ENCODE data around the gene MFNG. TPM values are rescaled to one million over a fixed set of nuclear protein-coding genes. Genes with fewer than 3 reads are reported as not detected.

The MFNG gene
- total RNA-seq, 2 donors from 2014 or later = 139 to 150 TPM

DNA sequence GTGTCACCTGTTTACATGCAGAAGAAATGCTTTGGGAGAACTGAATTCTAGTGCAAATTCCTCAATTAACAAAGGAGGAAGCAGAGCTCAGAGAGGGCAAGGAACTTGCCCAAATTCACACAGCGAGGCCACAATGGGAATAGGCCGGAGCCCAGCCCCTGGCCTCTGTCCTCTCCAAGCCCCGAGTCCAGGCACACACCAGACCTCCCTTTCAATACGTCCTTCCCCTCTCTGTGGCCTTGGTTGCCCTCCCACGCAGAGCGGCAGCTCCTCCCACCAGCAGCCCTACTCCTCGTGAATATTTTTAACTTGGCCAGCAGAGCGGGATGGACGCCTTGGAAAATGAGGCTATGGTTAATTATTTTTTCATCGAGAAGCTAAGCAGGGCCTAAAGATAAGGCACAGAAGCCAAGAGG is 34.6 kb upstream of the MFNG start:
- no peaks in the 10 kb centered on the region for H3K9me3 ChIP-seq (ENCODE audit: control insufficient read depth, low read length, poor library complexity, severe bottlenecking)
- Mint-ChIP-seq H3K4me1 (peaks cover 5% of the 10 kb centered on the region), H3K27ac (no peak overlapping the region), H3K4me3 (peak overlapping the region; percentile 59), H3K36me3 (ENCODE audit: low read depth) (peaks cover 5% of the 10 kb centered on the region), H3K27me3 (peaks cover 51% of the 10 kb centered on the region)
- DNase-seq (no peak), ATAC-seq (no peak)

DNA sequence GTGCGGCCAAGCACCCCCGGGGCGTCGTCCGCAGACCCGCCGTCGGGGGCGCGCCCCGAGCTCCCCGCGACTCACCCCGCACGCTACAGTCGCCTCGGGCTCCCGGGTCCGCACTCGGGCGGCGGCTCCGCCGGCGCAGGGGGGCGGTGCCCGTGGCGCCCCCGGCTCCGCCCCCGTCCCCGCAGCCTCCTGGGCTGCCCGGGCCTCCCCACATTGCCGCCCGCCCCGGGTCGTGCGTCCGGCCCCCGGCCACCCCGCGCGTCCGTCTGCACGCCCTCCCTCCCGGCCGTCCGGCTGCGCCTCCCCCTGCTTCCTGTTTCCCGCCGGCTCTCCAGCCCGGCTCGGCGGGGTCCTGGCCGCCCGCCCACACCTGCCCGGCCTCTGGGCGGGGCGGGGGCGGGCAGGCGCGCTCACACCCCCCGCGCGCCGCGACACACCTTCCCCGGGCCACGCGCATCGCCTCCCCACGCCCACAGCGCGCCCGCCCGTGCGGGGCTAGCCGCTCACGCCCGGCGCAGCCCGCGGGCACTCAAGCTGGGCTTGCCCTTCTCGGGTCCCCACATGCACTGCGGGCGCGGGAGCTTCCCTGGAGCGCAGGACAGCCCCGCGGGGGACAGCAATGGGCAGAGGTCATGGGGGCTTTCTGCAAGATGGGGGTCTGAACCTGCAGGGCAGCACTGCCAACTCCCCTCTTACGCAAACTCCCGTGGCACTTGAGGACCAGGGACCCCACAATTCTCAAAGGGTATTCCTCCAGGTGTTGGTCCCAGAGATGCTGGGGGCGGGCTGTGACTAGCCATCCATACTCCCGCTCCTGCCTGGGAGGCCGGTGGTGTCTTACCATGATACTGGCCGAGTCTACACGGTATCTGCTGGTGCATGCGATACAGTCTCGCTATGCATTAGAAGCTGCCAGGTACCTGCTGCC is 33.3 kb upstream of the MFNG start, which contains the start of gene CARD10:
CARD10 (minus strand) TSS at position 148 of the 928 bp plus-strand sequence. CDS start 215 bp downstream, outside the sequence.
- DNase-seq (no peak), ATAC-seq (peak; percentile 63)
- Mint-ChIP-seq H3K4me1 (peaks cover 5% of the 10 kb centered on the region), H3K27ac (peak within 1 kb of the TSS; percentile 70), H3K27me3 (peaks cover 50% of the 10 kb centered on the region), H3K36me3 (ENCODE audit: low read depth) (peaks cover 5% of the 10 kb centered on the region), H3K4me3 (peak within 1 kb of the TSS; percentile 88)
- H3K9me3 ChIP-seq (ENCODE audit: control insufficient read depth, low read length, poor library complexity, severe bottlenecking) = no peaks in the 10 kb centered on the region

DNA sequence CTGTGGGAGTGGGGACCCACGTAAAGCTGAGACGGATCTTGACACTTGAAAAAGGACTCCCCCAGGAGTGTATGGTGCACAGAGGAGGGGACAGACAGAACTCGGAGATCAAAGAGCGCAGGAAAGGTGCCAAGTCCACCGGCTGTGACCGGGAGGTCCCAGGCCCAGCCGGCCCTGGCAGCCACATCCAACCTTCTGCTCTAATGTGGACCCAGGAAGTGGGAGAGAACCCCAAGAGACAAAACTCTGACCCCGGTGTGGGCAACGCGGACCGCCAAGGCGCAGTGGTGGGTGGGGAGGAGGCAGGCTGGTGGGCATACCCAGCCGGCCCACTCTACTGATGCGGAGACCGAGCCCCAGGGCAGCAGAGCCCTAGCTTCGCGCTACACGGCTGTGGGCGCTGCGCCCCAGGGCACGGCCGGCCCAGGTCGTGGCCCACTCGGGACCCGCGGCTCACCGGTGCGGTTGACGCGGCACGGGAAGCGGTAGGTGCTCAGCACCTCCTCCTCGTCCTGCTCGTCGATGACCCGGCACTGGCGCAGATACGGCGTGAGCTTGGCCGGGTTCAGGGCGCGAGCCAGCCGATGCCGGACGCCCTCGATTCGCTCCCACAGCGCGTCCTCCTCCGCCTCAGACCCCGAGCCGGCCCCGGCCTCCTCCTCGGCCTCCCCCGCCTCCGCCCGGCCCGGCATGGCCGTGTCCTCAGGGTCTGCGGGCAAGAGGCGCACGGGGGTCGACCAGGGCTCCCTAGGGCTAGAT is 32.5 kb upstream of the MFNG start:
- ATAC-seq (peak; percentile 8), DNase-seq (no peak)
- H3K9me3 ChIP-seq (ENCODE audit: control insufficient read depth, low read length, poor library complexity, severe bottlenecking) = no peaks in the 10 kb centered on the region
- Mint-ChIP-seq H3K27me3 (peaks cover 44% of the 10 kb centered on the region), H3K27ac (peak overlapping the region; percentile 70), H3K4me1 (peaks cover 5% of the 10 kb centered on the region), H3K36me3 (ENCODE audit: low read depth) (peaks cover 5% of the 10 kb centered on the region), H3K4me3 (peak overlapping the region; percentile 88)

DNA sequence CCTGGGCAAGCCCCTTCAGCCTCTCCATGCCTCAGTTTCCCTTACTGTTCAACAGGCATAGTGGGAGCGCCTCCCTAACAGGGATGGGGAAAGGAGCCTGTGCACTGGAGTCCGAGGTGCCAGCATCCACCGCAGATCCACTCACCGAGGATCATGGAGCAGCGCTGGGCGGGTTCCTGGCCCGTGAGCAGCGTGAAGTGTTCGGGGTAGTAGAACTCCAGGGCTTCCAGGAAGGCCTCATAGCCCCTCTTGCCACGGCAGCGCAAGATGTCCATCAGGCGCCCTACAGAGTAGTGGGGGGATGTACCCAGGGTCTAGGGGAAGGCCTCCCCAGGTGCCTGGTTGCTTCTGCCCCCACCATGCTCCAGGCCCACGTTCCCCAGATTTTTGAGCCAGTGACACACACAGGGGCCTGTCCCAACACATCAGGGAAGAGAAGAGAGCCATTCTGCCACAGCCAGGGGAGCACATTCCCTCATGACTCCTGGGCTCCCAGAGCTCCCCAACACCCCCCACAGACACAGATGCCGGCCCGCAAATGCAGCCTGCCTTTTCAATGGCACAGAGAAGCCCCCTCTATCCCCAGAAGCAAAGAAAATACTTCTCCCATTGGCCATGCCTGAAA is 31.8 kb upstream of the MFNG start:
- H3K27ac Mint-ChIP-seq = peak overlapping the region; percentile 70
- peaks cover 37% of the 10 kb centered on the region for H3K27me3 Mint-ChIP-seq
- H3K4me3 Mint-ChIP-seq = peak overlapping the region; percentile 88

DNA sequence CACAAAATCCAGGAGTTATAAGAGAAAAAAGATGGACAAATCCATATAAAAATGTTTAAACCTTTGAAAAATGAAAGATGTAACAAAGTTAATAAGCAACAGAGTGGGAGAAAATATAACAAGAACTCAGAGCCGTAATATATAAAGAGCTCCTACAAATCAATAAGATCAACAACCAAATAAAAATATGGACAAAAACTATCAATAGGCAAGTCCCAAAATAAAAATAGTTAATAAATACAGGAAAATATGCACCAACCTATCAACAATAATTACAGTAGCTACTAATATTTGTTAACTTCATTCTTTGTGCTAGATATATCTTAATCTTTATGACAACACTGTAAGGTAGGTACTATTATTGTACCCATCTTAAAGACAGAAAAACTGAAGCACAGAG is 30.3 kb upstream of the MFNG start:
- ATAC-seq (no peak), DNase-seq (no peak)
- H3K27ac Mint-ChIP-seq = no peak overlapping the region
- no peaks in the 10 kb centered on the region for H3K9me3 ChIP-seq (ENCODE audit: control insufficient read depth, low read length, poor library complexity, severe bottlenecking)
- H3K4me1 Mint-ChIP-seq = peaks cover 5% of the 10 kb centered on the region
- no peak overlapping the region for H3K4me3 Mint-ChIP-seq
- H3K27me3 Mint-ChIP-seq = peaks cover 22% of the 10 kb centered on the region
- H3K36me3 Mint-ChIP-seq (ENCODE audit: low read depth) = peaks cover 5% of the 10 kb centered on the region

More for the DNA sequence above, 31.8 kb upstream of the MFNG start:
- peaks cover 5% of the 10 kb centered on the region for H3K36me3 Mint-ChIP-seq (ENCODE audit: low read depth)
- peaks cover 5% of the 10 kb centered on the region for H3K4me1 Mint-ChIP-seq
- no peaks in the 10 kb centered on the region for H3K9me3 ChIP-seq (ENCODE audit: control insufficient read depth, low read length, poor library complexity, severe bottlenecking)
- DNase-seq (no peak), ATAC-seq (no peak)

DNA sequence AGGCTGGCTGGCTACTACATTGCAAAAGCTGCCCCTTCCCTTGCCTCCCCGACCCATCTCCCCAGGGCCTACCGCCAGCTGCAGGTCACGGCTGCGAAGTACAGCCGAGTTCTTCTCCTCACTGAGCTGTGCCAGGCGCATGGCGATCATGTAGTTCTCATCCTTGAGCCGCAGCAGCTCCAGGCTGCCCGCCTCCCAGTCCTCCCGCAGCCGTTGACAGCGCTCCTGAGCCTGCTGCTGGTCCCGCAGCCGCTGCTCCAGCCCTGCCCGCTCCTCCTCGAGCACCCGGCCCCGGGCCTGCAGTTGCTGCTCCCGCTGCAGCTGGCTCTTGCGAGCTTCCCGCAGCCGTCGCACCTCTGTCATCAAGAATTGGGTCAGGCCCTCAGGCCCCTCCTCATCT is 29.7 kb upstream of the MFNG start:
- ATAC-seq (no peak), DNase-seq (no peak)

DNA sequence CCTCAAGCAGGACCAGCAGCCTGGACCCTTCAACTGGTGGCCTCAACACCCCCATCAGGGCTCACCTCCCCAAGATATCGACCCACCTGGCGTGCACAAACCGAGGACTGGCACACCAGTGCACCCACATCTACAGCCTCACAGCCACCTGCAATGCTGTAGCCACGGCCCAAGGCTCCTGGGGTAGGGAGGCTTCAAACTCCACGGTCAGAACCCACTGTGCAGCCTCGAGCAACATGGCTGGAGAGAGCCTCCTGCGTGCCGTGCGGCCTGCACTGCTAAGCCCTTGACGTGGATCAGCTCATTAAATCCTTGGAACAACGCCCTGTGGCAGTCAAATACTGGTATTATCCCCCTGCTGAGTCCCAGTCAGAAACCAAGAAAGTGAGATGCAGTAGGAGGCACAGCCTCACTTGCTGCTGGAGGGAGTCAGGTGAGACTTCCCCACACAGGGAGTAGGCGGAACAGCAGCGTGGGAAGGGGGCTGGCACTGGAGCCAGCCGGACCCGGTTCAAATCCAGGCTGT is 28.4 kb upstream of the MFNG start:
- peaks cover 13% of the 10 kb centered on the region for H3K27me3 Mint-ChIP-seq
- DNase-seq = no peak

More for the DNA sequence above, 29.7 kb upstream of the MFNG start:
- H3K9me3 ChIP-seq (ENCODE audit: control insufficient read depth, low read length, poor library complexity, severe bottlenecking) = no peaks in the 10 kb centered on the region
- Mint-ChIP-seq H3K4me1 (peaks cover 5% of the 10 kb centered on the region), H3K27ac (no peak overlapping the region), H3K27me3 (peaks cover 17% of the 10 kb centered on the region), H3K4me3 (no peak overlapping the region), H3K36me3 (ENCODE audit: low read depth) (peaks cover 5% of the 10 kb centered on the region)

DNA sequence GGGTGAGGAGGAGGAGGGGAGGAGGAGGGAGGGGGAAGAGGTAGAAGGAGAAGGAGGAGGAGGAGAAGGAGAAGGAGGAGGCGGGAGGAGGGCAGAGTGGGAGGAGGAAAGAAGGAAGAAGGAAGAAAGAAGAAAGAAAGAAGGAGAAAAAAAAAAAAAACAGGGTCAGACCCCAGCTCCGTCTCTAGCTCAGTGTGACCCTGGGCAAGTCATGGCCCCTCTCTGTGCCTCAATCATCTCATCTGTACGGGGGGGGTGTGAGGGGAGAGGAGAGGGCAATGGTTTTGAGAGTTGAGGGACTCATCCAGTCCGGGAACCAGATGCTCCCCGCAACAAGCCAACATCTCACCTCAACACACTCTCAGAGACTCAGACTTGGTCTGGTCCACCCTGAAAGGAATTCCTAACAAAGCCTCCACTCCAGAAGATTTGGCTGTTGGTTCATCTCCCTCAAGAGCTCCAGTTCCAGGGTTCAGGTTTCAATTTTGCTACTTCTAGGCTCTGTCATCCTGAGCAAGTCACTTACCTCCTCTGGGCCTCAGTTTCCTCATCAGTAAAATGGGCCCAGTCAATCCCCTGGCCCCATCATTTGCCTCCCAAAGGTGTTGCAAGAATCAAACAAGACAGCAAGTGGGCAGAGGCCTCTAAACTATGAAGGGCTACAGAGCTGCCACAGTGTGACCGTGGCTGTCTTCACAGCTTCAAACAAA is 25.4 kb upstream of the MFNG start:
- DNase-seq (no peak), ATAC-seq (no peak)
- no peak overlapping the region for H3K27ac Mint-ChIP-seq
- H3K4me3 Mint-ChIP-seq = no peak overlapping the region
- H3K4me1 Mint-ChIP-seq = no peaks in the 10 kb centered on the region
- no peaks in the 10 kb centered on the region for H3K9me3 ChIP-seq (ENCODE audit: control insufficient read depth, low read length, poor library complexity, severe bottlenecking)
- H3K27me3 Mint-ChIP-seq = peaks cover 5% of the 10 kb centered on the region
- peaks cover 2% of the 10 kb centered on the region for H3K36me3 Mint-ChIP-seq (ENCODE audit: low read depth)

More for the DNA sequence above, 28.4 kb upstream of the MFNG start:
- ATAC-seq = no peak
- Mint-ChIP-seq H3K4me1 (peaks cover 5% of the 10 kb centered on the region), H3K27ac (no peak overlapping the region), H3K36me3 (ENCODE audit: low read depth) (peaks cover 5% of the 10 kb centered on the region), H3K4me3 (no peak overlapping the region)
- H3K9me3 ChIP-seq (ENCODE audit: control insufficient read depth, low read length, poor library complexity, severe bottlenecking) = no peaks in the 10 kb centered on the region

DNA sequence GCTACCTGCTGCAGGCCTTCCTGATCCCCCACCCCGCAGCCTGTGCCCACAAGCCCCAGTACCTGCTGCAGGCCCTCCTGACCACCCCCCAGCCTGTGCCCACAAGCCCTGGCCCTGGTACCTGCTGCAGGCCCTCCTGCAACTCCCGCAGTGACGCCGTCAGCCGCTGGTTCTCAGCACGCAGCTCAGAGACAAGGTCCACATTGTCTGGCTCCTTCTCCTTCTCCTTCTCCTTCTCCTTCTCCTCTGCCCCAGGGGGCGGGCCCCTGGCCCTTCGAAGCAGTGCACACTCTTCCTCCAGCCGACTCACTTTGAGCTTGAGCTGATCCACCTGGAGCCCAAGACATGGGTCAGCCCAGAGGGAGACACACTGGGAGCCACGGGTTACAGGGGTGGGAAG is 23.9 kb upstream of the MFNG start:
- ATAC-seq = no peak
- no peak for DNase-seq
- H3K27ac Mint-ChIP-seq = no peak overlapping the region
- no peaks in the 10 kb centered on the region for H3K36me3 Mint-ChIP-seq (ENCODE audit: low read depth)
- no peaks in the 10 kb centered on the region for H3K27me3 Mint-ChIP-seq
- peaks cover 2% of the 10 kb centered on the region for H3K4me1 Mint-ChIP-seq
- H3K4me3 Mint-ChIP-seq = no peak overlapping the region
- no peaks in the 10 kb centered on the region for H3K9me3 ChIP-seq (ENCODE audit: control insufficient read depth, low read length, poor library complexity, severe bottlenecking)

DNA sequence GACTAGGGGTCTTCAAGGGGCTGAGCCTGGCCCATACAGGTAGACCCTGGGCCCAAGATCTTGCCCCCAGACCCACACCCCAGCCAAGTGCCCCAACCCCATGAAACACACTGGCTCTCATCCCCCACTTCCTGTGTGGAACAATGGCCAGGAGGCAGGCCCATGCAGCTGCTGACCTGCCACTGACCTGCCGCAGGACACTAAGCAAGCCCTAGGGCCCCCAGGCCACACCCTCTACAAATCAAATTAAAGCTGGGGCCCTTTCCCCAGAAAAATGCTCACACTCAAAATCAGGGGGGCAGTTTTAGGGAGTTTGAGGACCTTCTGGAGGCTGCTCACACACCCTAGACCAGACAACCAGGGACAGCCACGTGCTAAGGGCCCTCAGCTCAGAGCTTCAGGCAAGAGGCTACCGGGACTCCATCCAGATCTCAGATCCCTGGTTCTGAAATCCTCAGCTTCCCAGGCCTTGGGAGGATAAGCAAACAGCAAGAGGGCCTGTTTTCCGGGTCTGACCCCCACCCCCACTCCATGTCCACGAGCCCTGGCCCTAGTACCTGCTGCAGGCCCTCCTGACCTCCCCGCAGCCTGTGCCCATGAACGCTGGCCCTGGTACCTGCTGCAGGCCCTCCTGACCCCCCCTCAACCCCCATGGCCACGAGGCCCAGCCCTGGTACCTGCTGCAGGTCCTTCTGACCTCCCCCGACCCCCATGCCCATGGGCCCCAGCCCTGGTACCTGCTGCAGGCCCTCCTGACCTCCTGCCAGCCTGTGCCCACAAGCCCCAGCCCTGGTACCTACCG is 23.1 kb upstream of the MFNG start:
- Mint-ChIP-seq H3K4me1 (peaks cover 2% of the 10 kb centered on the region), H3K27me3 (no peaks in the 10 kb centered on the region), H3K27ac (no peak overlapping the region), H3K36me3 (ENCODE audit: low read depth) (no peaks in the 10 kb centered on the region), H3K4me3 (no peak overlapping the region)
- no peak for ATAC-seq
- no peak for DNase-seq
- H3K9me3 ChIP-seq (ENCODE audit: control insufficient read depth, low read length, poor library complexity, severe bottlenecking) = no peaks in the 10 kb centered on the region

DNA sequence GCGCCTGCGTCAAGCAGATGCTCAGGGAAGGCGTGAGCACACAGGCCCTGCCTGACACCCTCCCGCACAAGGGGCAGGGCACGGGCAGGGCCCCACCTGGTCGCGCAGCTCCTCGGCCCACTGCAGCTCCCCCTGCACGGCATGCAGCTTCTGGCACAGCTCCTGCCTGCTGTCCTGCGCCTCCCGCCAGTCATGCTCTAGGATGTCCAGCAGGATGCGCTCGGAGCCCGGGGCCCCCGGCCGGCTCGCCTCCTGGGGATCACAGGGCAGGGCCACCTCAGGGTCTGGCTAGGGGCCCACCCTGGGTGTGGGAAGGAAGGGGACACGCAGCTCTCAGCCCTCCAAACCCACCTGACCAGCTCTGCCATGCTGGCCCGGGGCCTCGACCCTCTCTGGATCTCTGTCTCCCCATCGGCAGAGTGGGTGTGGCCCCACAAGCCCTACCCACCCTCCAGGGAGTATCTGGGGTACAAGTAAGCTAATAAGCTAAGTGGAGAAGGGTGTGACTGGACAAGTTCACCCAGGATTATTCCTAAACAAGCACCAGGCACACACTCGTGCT is 22.3 kb upstream of the MFNG start:
- H3K4me3 Mint-ChIP-seq = no peak overlapping the region
- H3K27me3 Mint-ChIP-seq = no peaks in the 10 kb centered on the region
- peaks cover 2% of the 10 kb centered on the region for H3K4me1 Mint-ChIP-seq
- no peaks in the 10 kb centered on the region for H3K9me3 ChIP-seq (ENCODE audit: control insufficient read depth, low read length, poor library complexity, severe bottlenecking)
- DNase-seq (no peak), ATAC-seq (no peak)
- H3K36me3 Mint-ChIP-seq (ENCODE audit: low read depth) = no peaks in the 10 kb centered on the region
- H3K27ac Mint-ChIP-seq = no peak overlapping the region

All from T-helper 17 cell (primary cell).